CD4-positive, alpha-beta T cell (primary cell): Measurements from ENCODE around the gene MLXIP. TPM values are rescaled to one million over a fixed set of nuclear protein-coding genes. Genes with fewer than 3 reads are reported as not detected.

ENCODE experiments used
- ATAC-seq: fragments of 200-7000 bp; cut with Tn5 transposase; one replicate; pipeline ENCODE4 v1.10.0; 2022; ENCODE audit warnings: mild to moderate bottlenecking; ENCODE audit not compliant: poor library complexity
- CTCF ChIA-PET: fragments of 350-600 bp; sonication (Branson Sonifier 250); formaldehyde crosslinking; loops from one replicate; lab custom pipeline; 2021; ENCODE audit warnings: antibody characterized with exemption, inconsistent platforms; lab: Charles Lee
- POLR2A ChIA-PET: fragments of 350-600 bp; sonication (Branson Sonifier 250); formaldehyde crosslinking; loops from one replicate; lab custom pipeline; 2021; ENCODE audit warnings: antibody characterized with exemption, inconsistent platforms; lab: Charles Lee
- DNase-seq, 14 experiments: peaks; one replicate each; pipeline ENCODE4 v3.0.0-alpha.2; 2013 to 2020; ENCODE audit warnings: mixed read lengths in 2 of 14
- H3K27ac ChIP-seq, 2 donors: one replicate each; pipeline versions ENCODE4 v1.5.1 to v1.7.0; 2013; ENCODE audit warnings: low read length in 2 of 2, low read depth in 1 of 2, mild to moderate bottlenecking in 1 of 2
- H3K27me3 ChIP-seq, 2 experiments: 1 replicate in 1 of 2; 2 replicates in 1 of 2; pipeline versions ENCODE4 v1.6.1 to v1.7.0; 2013; ENCODE audit warnings: low read length in 2 of 2, control low read depth in 1 of 2, mild to moderate bottlenecking in 1 of 2, moderate library complexity in 1 of 2; ENCODE audit not compliant: insufficient read depth in 2 of 2, control insufficient read depth in 1 of 2
- H3K36me3 ChIP-seq: one replicate; pipeline ENCODE4 v1.6.1; 2013; ENCODE audit warnings: low read length, control low read depth; ENCODE audit not compliant: insufficient read depth
- H3K4me1 ChIP-seq: one replicate; pipeline ENCODE4 v1.6.1; 2013; ENCODE audit warnings: low read length, control low read depth; ENCODE audit not compliant: insufficient read depth
- H3K4me3 ChIP-seq: one replicate; pipeline ENCODE4 v1.5.1; 2013; ENCODE audit warnings: mild to moderate bottlenecking, low read length, moderate library complexity
- H3K9me3 ChIP-seq, 2 experiments: 1 replicate in 1 of 2; 2 replicates in 1 of 2; pipeline versions ENCODE4 v1.6.1 to v1.7.0; 2013; ENCODE audit warnings: low read length in 2 of 2, mild to moderate bottlenecking in 2 of 2, control low read depth in 1 of 2, moderate library complexity in 1 of 2; ENCODE audit not compliant: control insufficient read depth in 1 of 2, insufficient read depth in 1 of 2
- H3K27ac Mint-ChIP-seq: one replicate; pipeline ENCODE4 v1.8.0; 2020; ENCODE audit warnings: mixed read lengths
- H3K27me3 Mint-ChIP-seq: one replicate; pipeline ENCODE4 v1.8.0; 2021; ENCODE audit warnings: mixed read lengths
- H3K36me3 Mint-ChIP-seq: one replicate; pipeline ENCODE4 v1.8.0; 2021; ENCODE audit warnings: low read depth, mixed read lengths
- H3K4me1 Mint-ChIP-seq: one replicate; pipeline ENCODE4 v1.8.0; 2021; ENCODE audit warnings: low read depth, mixed read lengths
- H3K4me3 Mint-ChIP-seq: one replicate; pipeline ENCODE4 v1.8.0; 2020; ENCODE audit warnings: mild to moderate bottlenecking, mixed read lengths
- H3K9me3 Mint-ChIP-seq: one replicate; pipeline ENCODE4 v1.8.0; 2020; ENCODE audit warnings: mixed read lengths
- intact Hi-C, 2 experiments: fragments of 100-400 bp; cut with DNase I in 1 of 2; cut with micrococcal nuclease in 1 of 2; formaldehyde crosslinking; loops; one replicate each; pipeline versions ENCODE4 v1.15.1 to v1.9.0; 2023 to 2025; cut with DNase I, micrococcal nuclease
- total RNA-seq, 174 experiments: library from RNA in 2 of 174; stranded (reverse) in 2 of 174; gene quantifications; one replicate each; pipeline ENCODE4 v1.2.3 and lab custom pipeline; 2021 to 2026
- TF ChIP-seq, protein P1 (sequence below): fragments of 200-600 bp; IDR thresholded peaks from one replicate; pipeline ENCODE4 v1.8.0; 2022; ENCODE audit warnings: antibody characterized with exemption, mild to moderate bottlenecking

The MLXIP gene
- total RNA-seq, 2 experiments from 2014 or later = 98.0 to 99.3 TPM

DNA sequence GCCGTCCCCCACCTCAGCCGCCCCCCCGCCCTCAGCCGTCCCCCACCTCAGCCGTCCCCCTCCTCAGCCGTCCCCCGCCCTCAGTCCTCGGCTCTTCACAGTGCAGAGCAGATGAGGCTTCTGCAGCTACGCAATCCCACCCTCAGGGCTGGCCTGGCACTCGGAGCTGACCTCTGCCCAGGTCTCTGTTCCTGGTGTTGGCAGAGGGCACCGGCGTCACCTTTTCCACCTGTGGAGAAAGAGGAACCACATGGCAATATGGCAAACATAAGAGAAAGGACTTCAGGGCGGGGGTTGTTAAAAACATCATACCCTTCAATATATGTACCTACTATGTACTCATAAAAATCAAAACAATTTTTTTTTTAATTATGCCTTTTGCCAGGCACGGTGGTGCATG is 45.8 kb downstream of the MLXIP start:
- H3K36me3 ChIP-seq = peaks cover 25% of the 10 kb centered on the region
- no peak overlapping the region for H3K4me3 Mint-ChIP-seq

DNA sequence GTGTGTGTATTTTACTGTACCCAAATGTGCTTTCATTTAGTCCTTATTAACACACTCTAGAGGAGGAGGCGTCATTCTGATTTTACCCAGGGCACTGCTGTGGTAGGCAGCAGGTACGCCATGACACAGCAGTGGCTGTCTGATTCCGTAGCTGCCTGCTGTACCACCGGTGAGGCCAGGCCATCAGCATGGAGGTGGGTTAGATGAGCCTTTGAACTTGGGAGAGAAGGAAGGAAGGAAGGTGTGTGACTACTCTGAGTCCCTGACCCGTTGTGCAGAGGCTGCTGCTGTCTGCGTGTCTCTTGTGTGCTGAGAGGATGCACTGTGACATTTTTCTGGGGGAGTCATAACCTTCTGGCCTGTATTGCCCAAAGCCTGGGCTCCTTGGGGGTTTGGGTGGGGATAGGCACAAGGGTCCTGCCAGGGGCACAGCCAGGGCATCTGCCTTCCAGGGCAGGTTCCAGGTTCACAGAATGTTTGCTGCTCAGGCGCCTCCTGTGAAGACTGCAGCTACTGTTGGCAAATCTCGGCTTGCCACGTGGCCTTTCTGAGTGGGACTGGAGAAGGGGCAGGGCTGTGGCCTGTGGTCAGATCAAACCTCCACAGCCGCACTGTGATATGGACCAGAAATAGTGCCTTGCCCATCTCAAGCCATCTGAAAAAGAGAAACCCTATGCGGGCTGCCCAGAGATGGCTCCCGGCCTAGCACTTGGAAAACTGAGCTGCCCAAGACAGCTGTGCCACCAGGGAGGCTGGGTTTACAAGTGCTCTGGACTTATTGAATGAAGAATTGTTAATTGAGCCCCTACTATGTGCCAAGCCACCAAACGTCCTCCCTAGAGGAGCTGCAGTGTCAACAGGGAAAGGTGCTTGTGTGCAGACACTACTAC is 47.1 kb downstream of the MLXIP start:
- Histone ChIP-seq H3K4me1 (peaks cover 19% of the 10 kb centered on the region), H3K27ac (no peak overlapping the region), H3K27me3 (no peaks in the 10 kb centered on the region), H3K36me3 (peaks cover 38% of the 10 kb centered on the region), H3K4me3 (no peak overlapping the region), H3K9me3 (no peaks in the 10 kb centered on the region)
- TF ChIP-seq, protein P1, sequence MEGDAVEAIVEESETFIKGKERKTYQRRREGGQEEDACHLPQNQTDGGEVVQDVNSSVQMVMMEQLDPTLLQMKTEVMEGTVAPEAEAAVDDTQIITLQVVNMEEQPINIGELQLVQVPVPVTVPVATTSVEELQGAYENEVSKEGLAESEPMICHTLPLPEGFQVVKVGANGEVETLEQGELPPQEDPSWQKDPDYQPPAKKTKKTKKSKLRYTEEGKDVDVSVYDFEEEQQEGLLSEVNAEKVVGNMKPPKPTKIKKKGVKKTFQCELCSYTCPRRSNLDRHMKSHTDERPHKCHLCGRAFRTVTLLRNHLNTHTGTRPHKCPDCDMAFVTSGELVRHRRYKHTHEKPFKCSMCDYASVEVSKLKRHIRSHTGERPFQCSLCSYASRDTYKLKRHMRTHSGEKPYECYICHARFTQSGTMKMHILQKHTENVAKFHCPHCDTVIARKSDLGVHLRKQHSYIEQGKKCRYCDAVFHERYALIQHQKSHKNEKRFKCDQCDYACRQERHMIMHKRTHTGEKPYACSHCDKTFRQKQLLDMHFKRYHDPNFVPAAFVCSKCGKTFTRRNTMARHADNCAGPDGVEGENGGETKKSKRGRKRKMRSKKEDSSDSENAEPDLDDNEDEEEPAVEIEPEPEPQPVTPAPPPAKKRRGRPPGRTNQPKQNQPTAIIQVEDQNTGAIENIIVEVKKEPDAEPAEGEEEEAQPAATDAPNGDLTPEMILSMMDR = no peak
- ATAC-seq = no peak
- Mint-ChIP-seq H3K4me3 (no peak overlapping the region), H3K9me3 (no peaks in the 10 kb centered on the region), H3K4me1 (peaks cover 30% of the 10 kb centered on the region), H3K36me3 (peaks cover 50% of the 10 kb centered on the region), H3K27ac (no peak overlapping the region), H3K27me3 (no peaks in the 10 kb centered on the region)
- ChIA-PET POLR2A (no interaction called here), CTCF (interaction anchor here (1.0 kb wide), 1 partner anchor 71 kb away, joined by 3 read pairs; no protein-coding TSS in a partner anchor)
- intact Hi-C loops = no loop called here
- no peak for DNase-seq

More for the DNA sequence above, 45.8 kb downstream of the MLXIP start:
- TF ChIP-seq, protein P1 = no peak
- ChIA-PET CTCF (interaction anchor here (1.5 to 4.4 kb wide), 2 partner anchors 67 to 70 kb away, joined by 6 to 43 read pairs; no protein-coding TSS in a partner anchor), POLR2A (no interaction called here)
- no peak for DNase-seq
- Histone ChIP-seq H3K9me3 (no peaks in the 10 kb centered on the region), H3K27me3 (no peaks in the 10 kb centered on the region), H3K4me1 (peaks cover 19% of the 10 kb centered on the region), H3K4me3 (no peak overlapping the region), H3K27ac (no peak overlapping the region)
- ATAC-seq = no peak
- peaks cover 37% of the 10 kb centered on the region for H3K36me3 Mint-ChIP-seq
- no peak overlapping the region for H3K27ac Mint-ChIP-seq
- intact Hi-C loops = loop anchor here (5.0 kb wide), 2 partner anchors 42 to 68 kb away; no protein-coding TSS in a partner anchor
- H3K4me1 Mint-ChIP-seq = peaks cover 39% of the 10 kb centered on the region
- no peaks in the 10 kb centered on the region for H3K27me3 Mint-ChIP-seq
- H3K9me3 Mint-ChIP-seq = no peaks in the 10 kb centered on the region

DNA sequence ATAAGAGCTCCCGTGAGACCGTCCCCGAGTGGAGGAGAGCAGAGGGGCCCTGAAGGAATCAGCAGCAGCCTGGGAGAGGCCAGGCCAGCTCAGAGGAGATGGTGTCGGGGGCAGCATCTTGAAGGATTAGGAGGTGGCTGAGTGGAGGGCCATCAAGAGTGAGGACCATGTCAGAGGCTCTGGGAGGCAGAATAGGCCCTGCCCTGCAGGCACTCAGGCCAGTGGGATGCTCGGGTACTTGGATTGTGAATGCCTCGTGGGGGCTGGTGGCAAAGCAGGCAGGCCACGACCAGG is 47.7 kb downstream of the MLXIP start:
- TF ChIP-seq, protein P1 = no peak
- DNase-seq = no peak
- Mint-ChIP-seq H3K4me3 (no peak overlapping the region), H3K4me1 (peaks cover 30% of the 10 kb centered on the region), H3K9me3 (no peaks in the 10 kb centered on the region), H3K27ac (no peak overlapping the region), H3K27me3 (no peaks in the 10 kb centered on the region), H3K36me3 (peaks cover 56% of the 10 kb centered on the region)
- Histone ChIP-seq H3K36me3 (peaks cover 44% of the 10 kb centered on the region), H3K4me3 (no peak overlapping the region), H3K4me1 (peaks cover 19% of the 10 kb centered on the region), H3K9me3 (no peaks in the 10 kb centered on the region), H3K27ac (no peak overlapping the region), H3K27me3 (no peaks in the 10 kb centered on the region)
- POLR2A ChIA-PET = no interaction called here
- CTCF ChIA-PET = interaction anchor here (1.0 kb wide), 1 partner anchor 72 kb away, joined by 3 read pairs; no protein-coding TSS in a partner anchor
- intact Hi-C loops = no loop called here
- no peak for ATAC-seq
